K562 (cell line): ENCODE measurements around the gene MED12. TPM values are rescaled to one million over a fixed set of nuclear protein-coding genes. Genes with fewer than 3 reads are reported as not detected.

Experiments used
- ETS2 ChIP-seq: IDR thresholded peaks from 2 replicates; pipeline ENCODE4 v1.6.1; 2016; ENCODE audit warnings: borderline replicate concordance, missing genetic modification characterization, mild to moderate bottlenecking, moderate library complexity, missing compliant biosample characterization; ENCODE audit not compliant: poor library complexity, severe bottlenecking
- ID3 ChIP-seq, 2 experiments: fragments of 250-450 bp in 1 of 2; fragments of 450-650 bp in 1 of 2; sonication (Bioruptor Pico) in 1 of 2; IDR thresholded peaks; 2 replicates each; pipeline versions ENCODE4 v1.6.1 to v1.8.0; 2016 to 2021; ENCODE audit warnings: mild to moderate bottlenecking in 2 of 2, moderate library complexity in 2 of 2, missing compliant biosample characterization in 1 of 2, missing genetic modification characterization in 1 of 2
- IRF2 ChIP-seq: sonication (generic); formaldehyde crosslinking; IDR thresholded peaks from 2 replicates; pipeline ENCODE4 v1.8.1; 2022; ENCODE audit warnings: mild to moderate bottlenecking, missing genetic modification reagents
- NBN ChIP-seq: fragments of 450-650 bp; IDR thresholded peaks from 2 replicates; pipeline ENCODE4 v1.6.1; 2016; ENCODE audit warnings: low read depth, mild to moderate bottlenecking
- NONO ChIP-seq, 2 experiments: fragments of 200-400 bp in 1 of 2; fragments of 450-650 bp in 1 of 2; formaldehyde crosslinking in 1 of 2; IDR thresholded peaks; 2 replicates each; pipeline ENCODE4 v1.6.1; 2017; ENCODE audit warnings: low read depth in 2 of 2, mild to moderate bottlenecking in 2 of 2, moderate library complexity in 2 of 2, low read length in 1 of 2
- POLR2AphosphoS5 ChIP-seq: IDR thresholded peaks from 2 replicates; pipeline ENCODE4 v1.6.1; 2011; ENCODE audit warnings: mild to moderate bottlenecking, low read depth, low read length, moderate library complexity; ENCODE audit not compliant: control insufficient read depth, insufficient read depth
- RERE ChIP-seq: sonication (generic); formaldehyde crosslinking; IDR thresholded peaks from 2 replicates; pipeline ENCODE4 v1.8.0; 2023; ENCODE audit warnings: missing genetic modification reagents, mild to moderate bottlenecking, borderline replicate concordance
- STAT5B ChIP-seq: fragments of 250-450 bp; sonication (Bioruptor Pico); IDR thresholded peaks from 2 replicates; pipeline ENCODE4 v1.8.0; 2021; ENCODE audit warnings: mild to moderate bottlenecking, inconsistent platforms
- ZBTB34 ChIP-seq: fragments of 250-450 bp; sonication (Bioruptor Pico); IDR thresholded peaks from 2 replicates; pipeline ENCODE4 v1.8.0; 2021; ENCODE audit warnings: mild to moderate bottlenecking, moderate library complexity
- ZBTB7A ChIP-seq: IDR thresholded peaks from 2 replicates; pipeline ENCODE4 v1.6.1; 2011; ENCODE audit warnings: low read depth, mild to moderate bottlenecking, low read length, moderate library complexity, borderline replicate concordance; ENCODE audit not compliant: control insufficient read depth
- ZNF253 ChIP-seq: fragments of 250-450 bp; sonication (Bioruptor Pico); conservative IDR thresholded peaks from 2 replicates; pipeline ENCODE4 v1.6.1; 2021; ENCODE audit warnings: mild to moderate bottlenecking
- ZNF3 ChIP-seq: fragments of 250-450 bp; sonication (Bioruptor Pico); IDR thresholded peaks from 2 replicates; pipeline ENCODE4 v1.5.0; 2021; ENCODE audit warnings: mild to moderate bottlenecking, moderate library complexity
- ZNF830 ChIP-seq: fragments of 250-450 bp; sonication (Bioruptor Pico); IDR thresholded peaks from 2 replicates; pipeline ENCODE4 v1.5.0; 2021; ENCODE audit warnings: mild to moderate bottlenecking
- polyA plus RNA-seq, 8 experiments: library from polyadenylated mRNA; depleted of rRNA in 4 of 8; stranded (reverse) in 5 of 8; unstranded in 3 of 8; fragments of >200 nt; fragmentation: Nextera tagmentation in 2 of 8; fragmentation: Illumina TruSeq in 1 of 8; extraction: Ambion mirVana in 2 of 8; extraction: Trizol in 1 of 8; gene quantifications; 2 replicates each; pipeline versions ENCODE4 v1.2.1 to v1.2.3, GENCODE V29; 2011 to 2014; ENCODE audit warnings: inconsistent platforms in 1 of 8, missing spikeins in 1 of 8
- total RNA-seq, 7 experiments: library from RNA; depleted of rRNA in 6 of 7; stranded (reverse); fragments of >200 nt in 6 of 7; fragmentation: Illumina TruSeq in 2 of 7; extraction: Trizol in 2 of 7; gene quantifications; 2 replicates each; pipeline versions ENCODE4 v1.2.1 to v1.2.3, GENCODE V29; 2011 to 2021; ENCODE audit warnings: low replicate concordance in 1 of 7

MED12 gene
- total and polyA plus RNA-seq, 9 of the 15 experiments (the other 6 are each of a cell fraction or from before 2014, with no cell fraction given), result 1.6 to 49.7 (median 8.6) TPM

- TF ChIP-seq ZBTB7A (0 out of 2 replicates have a peak, but pooled peaks have one; percentile 41), NONO (IDR thresholded peaks at IDR 0.05; ENCODE audit: low read depth in 2 of 2, low read length in 1 of 2) (no peak), RERE (no peak), ID3 (CRISPR knock-in tag; IDR thresholded peaks at IDR 0.05) (no peak), ID3 (tag; IDR thresholded peaks at IDR 0.05) (no peak), ZNF3 (CRISPR knock-in tag) (no peak), ZBTB34 (CRISPR knock-in tag) (no peak), ZNF830 (CRISPR knock-in tag) (no peak), ETS2 (no peak), NBN (0 out of 2 replicates have a peak, but pooled peaks have one; percentile 25), STAT5B (CRISPR knock-in tag) (no peak), ZNF253 (no peak), POLR2AphosphoS5 (no peak), IRF2 (CRISPR knock-in tag) (no peak)
Observed at GRCh38 chrX:71095981-71096759, 22.2 kb upstream of the MED12 start (continued).
